ENCODE measurements around the gene ME3.

The ME3 gene

DNA sequence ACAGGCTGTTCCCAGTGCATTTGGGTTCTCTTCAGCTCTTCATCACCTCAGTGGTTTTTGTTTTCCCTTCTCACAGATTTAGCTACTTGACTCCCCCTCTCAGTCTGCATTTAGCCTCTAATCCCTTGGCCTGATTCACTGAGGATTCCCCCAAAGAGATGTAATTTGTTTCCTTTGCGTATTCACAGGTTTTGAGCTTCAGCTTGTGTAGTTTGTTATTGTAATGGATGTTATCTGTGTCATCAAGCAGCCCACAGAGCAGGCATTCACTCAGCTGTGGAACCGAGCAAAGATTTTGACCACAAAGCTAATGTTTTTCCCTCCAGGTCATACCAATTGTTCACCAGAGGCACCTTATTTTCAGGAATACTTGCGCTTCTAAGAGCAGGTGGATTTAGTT lies 6.4 kb upstream of the ME3 start:
- no peaks in the 10 kb centered on the region for H3K36me3 Mint-ChIP-seq (ENCODE audit: low read depth)
- no peaks in the 10 kb centered on the region for H3K4me1 Mint-ChIP-seq (ENCODE audit: low read depth)
- no peaks in the 10 kb centered on the region for H3K9me3 Mint-ChIP-seq
- peaks cover 17% of the 10 kb centered on the region for H3K27me3 Mint-ChIP-seq
- H3K27ac Mint-ChIP-seq = no peak overlapping the region
- H3K4me3 Mint-ChIP-seq = no peak overlapping the region

DNA sequence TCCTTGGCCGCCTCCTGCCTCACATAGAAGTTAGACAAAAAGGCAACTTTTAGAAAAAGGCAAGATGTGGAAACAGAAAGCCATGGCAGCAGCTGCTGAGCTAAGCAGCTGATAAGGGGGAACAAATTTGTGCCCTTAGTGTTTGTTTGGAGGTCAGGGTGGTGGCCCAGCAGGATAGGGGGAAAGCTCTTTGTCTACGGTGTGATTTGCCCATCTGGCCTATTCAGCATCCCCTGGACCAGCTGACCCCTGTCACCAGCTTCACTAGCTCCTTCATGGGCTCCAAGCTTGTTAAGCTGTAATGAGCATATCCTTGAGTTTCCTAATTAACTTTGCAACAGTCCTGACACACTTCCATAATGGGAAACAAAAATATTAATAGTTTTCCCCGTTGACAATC lies 5.9 kb upstream of the ME3 start:
- no peak overlapping the region for H3K4me3 Mint-ChIP-seq
- no peaks in the 10 kb centered on the region for H3K9me3 Mint-ChIP-seq
- H3K36me3 Mint-ChIP-seq (ENCODE audit: low read depth) = no peaks in the 10 kb centered on the region
- peaks cover 21% of the 10 kb centered on the region for H3K27me3 Mint-ChIP-seq
- H3K27ac Mint-ChIP-seq = no peak overlapping the region
- H3K4me1 Mint-ChIP-seq (ENCODE audit: low read depth) = no peaks in the 10 kb centered on the region

DNA sequence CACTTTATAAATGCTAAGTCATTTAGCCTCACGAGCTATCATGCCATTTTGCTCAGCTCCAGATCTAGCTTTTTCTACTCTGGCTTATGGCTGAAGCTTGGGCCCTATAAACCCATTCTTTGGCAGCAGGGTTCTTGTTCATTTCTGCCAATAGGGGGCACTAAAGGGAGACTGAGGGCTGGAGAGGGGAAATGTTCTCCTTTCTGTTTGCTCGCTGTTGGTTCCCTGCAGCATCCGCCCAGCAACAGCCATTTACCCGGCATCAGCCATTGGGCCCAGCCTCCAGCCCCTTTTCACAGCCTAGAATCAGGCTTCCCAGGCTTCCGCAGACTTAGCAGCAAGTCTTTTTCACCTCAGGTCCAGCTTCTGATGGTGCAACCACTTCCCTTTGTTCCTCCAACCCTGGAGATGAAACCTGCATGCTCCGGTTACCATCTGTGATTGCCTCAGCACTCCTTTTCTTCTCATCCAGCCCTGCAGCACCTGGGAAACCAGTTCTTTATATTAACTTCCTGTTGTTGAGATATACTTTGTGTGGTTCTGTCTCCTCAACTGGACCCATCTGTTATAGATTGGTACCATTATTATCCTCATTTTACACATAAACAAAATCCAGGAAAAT lies 4.2 kb upstream of the ME3 start:
- no peaks in the 10 kb centered on the region for H3K4me1 Mint-ChIP-seq (ENCODE audit: low read depth)
- H3K4me3 Mint-ChIP-seq = no peak overlapping the region
- H3K9me3 Mint-ChIP-seq = no peaks in the 10 kb centered on the region
- H3K27ac Mint-ChIP-seq = no peak overlapping the region
- H3K36me3 Mint-ChIP-seq (ENCODE audit: low read depth) = no peaks in the 10 kb centered on the region
- peaks cover 24% of the 10 kb centered on the region for H3K27me3 Mint-ChIP-seq

DNA sequence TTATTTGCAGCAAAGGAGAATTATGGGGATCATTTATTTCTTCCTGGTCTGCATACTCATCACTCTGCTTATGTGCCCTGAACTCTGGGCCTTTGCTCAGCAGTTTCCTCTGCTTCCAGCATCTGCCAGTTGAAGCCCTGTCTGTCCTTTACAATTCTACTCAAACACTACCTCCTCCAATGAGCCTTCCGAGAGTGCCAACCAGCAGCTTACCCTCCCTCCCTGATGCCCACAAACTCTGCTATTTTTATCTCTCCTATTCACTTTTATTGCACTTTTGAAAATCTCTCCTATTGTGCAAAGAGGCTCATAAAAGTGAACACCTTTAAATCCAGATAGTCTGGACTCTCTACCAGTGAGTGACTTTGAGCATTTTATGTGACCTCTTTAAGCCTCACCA lies 3.6 kb upstream of the ME3 start:
- H3K27me3 Mint-ChIP-seq = peaks cover 29% of the 10 kb centered on the region
- no peaks in the 10 kb centered on the region for H3K9me3 Mint-ChIP-seq
- H3K27ac Mint-ChIP-seq = no peak overlapping the region
- H3K4me3 Mint-ChIP-seq = no peak overlapping the region
- peaks cover 4% of the 10 kb centered on the region for H3K4me1 Mint-ChIP-seq (ENCODE audit: low read depth)
- H3K36me3 Mint-ChIP-seq (ENCODE audit: low read depth) = no peaks in the 10 kb centered on the region

DNA sequence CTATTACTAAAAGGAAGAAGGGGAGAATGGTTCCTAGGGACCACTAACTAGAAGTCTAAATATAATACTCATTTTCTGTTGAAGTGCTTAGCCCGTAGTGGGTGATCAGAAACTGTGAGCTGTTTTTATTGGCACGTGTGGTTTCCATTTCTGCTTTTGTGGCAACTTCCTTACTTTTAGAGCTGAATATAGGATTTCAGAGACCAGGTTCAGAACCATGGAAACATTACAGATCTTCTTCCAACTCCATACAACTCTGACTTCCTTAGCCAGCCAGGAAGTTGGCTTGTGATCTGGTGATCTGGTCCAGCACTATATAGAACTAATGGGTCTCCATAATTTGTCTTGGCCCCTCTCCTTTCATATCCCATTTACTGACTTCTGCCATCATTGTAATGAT lies 2.6 kb upstream of the ME3 start:
- Mint-ChIP-seq H3K27ac (no peak overlapping the region), H3K4me1 (ENCODE audit: low read depth) (peaks cover 5% of the 10 kb centered on the region)

DNA sequence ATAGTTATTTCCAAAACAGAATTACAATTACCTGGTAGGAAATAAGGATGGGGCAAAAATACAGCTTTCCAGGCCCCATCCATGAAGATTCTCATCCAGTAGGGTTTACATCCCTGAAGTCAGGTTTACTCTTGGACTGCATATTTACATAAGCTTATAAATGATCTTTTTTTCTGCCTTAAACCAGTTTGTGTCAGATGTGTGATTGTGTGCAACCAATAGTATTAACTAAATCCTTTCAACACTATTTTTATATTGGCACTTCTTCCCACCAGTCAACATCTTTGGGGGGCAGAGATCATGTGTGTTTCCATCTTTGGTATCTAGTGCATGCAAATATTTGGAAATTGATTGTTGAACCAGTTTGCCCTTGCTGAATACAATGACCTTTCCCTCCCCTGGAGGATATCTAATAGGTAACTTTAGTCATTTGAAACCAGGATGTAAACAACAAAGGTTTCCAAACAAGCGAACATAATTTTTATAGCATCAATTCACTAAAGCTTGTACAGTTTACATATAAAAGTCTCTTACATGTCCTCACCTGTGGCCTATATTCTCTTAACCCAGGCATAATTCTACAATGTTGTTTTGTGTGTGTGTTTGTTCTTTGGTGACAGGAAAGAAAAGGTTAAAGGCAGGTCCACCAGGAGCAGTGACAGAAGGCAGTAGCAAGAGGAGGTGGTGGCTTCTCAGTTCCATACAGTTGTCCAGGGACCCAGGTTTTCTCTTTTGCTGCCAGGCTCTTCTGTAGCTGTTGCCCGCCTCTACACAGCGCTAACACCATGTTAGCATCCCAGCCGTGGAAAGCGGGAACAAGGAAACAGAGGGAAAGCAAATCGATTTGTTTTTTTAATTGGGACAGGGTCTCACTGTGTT lies 1.7 kb upstream of the ME3 start:
- H3K4me3 Mint-ChIP-seq = no peak overlapping the region
- H3K36me3 Mint-ChIP-seq (ENCODE audit: low read depth) = no peaks in the 10 kb centered on the region
- no peak overlapping the region for H3K27ac Mint-ChIP-seq
- H3K27me3 Mint-ChIP-seq = peaks cover 48% of the 10 kb centered on the region
- H3K9me3 Mint-ChIP-seq = no peaks in the 10 kb centered on the region
- peaks cover 5% of the 10 kb centered on the region for H3K4me1 Mint-ChIP-seq (ENCODE audit: low read depth)

More for the DNA sequence above, 2.6 kb upstream of the ME3 start:
- Mint-ChIP-seq H3K9me3 (no peaks in the 10 kb centered on the region), H3K36me3 (ENCODE audit: low read depth) (no peaks in the 10 kb centered on the region), H3K4me3 (no peak overlapping the region), H3K27me3 (peaks cover 39% of the 10 kb centered on the region)

DNA sequence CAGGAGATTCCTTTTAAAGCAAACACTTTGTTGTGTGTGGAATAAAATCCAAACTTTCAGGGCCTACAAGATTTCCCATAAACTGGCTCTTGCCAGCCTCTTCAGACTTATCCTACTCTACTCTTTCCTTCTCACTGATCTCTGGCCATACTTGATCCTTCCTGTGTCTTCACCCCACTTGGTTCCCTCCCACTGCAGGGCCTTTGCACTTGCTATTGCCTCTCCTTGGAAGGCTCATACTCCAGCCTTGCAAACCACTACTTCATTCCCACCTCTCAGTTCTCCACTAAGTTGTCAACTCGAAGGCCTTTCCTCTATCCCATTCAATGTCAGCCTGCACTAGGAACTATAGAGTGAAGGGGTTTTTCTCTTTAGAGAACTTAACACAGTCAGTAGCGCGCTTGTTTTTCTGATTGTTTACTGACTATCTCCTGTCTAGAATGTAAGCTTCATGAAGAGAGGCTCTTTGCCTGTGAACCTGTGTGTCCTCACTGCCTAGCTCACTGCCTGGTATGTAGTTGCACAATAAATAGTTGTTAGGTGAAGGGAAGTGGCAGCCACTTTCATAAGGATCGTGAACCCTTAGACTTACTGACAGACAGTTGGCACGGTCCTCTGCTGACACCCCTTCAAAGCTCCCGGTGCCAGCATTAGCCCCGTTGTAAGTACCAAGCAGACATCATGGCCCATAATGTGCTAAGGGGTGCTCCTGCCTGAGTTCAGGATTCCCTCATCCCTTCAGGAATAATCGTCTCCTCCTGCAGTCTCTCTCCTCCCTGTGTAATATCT lies 833 bp upstream of the ME3 start:
- Mint-ChIP-seq H3K27ac (no peak overlapping the region), H3K4me3 (no peak overlapping the region), H3K36me3 (ENCODE audit: low read depth) (no peaks in the 10 kb centered on the region), H3K4me1 (ENCODE audit: low read depth) (peaks cover 5% of the 10 kb centered on the region), H3K27me3 (peaks cover 53% of the 10 kb centered on the region), H3K9me3 (no peaks in the 10 kb centered on the region)

DNA sequence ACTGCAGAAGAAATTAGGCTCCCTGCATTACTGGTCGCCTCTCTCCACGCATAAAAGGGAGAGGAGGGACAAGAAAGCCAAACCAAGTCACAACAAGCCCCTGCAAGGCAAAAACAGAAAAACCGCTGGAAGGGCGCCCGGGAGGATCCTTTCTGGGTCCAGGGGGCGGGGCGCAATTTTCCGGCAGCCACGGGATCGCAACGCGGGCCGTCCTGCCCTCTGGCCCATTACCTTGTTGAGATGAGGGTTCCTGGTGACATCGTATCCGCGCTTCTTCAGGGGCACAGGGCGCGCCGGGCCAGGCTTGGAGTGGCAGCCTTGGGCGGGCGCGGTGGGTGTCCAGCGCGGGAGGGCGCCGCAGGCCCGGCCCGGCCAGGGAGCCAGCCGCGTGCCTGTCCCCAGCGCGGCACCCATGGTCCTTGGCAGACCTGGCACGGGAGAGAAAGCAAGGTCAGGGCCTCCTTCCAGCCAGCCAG lies 847 bp downstream of the ME3 start:
- Mint-ChIP-seq H3K9me3 (no peaks in the 10 kb centered on the region), H3K27ac (no peak overlapping the region), H3K4me1 (ENCODE audit: low read depth) (peaks cover 5% of the 10 kb centered on the region), H3K4me3 (peak overlapping the region; percentile 71), H3K36me3 (ENCODE audit: low read depth) (no peaks in the 10 kb centered on the region), H3K27me3 (peaks cover 59% of the 10 kb centered on the region)

DNA sequence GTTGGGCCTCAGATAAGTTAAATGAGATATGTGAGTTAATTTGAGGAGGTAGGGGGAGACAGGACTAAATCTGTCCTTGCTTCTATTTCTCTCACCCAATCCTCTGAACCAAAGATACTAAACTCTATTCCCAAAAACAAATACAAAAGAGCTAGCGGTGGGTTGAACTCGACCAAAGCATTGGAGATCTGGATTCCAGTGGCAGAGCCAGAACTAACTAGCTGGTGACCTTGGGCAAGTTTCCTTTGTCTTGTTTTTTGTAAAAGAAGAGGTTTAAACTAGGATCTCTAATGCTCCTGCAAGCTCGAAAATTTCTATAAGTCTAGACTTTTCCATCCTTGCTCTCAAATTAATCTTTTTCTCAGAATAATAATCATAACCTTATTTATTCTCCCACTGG lies 1.5 kb downstream of the ME3 start:
- Mint-ChIP-seq H3K4me3 (peak overlapping the region; percentile 55), H3K9me3 (no peaks in the 10 kb centered on the region), H3K27me3 (peaks cover 59% of the 10 kb centered on the region), H3K36me3 (ENCODE audit: low read depth) (no peaks in the 10 kb centered on the region), H3K4me1 (ENCODE audit: low read depth) (peaks cover 5% of the 10 kb centered on the region), H3K27ac (no peak overlapping the region)

DNA sequence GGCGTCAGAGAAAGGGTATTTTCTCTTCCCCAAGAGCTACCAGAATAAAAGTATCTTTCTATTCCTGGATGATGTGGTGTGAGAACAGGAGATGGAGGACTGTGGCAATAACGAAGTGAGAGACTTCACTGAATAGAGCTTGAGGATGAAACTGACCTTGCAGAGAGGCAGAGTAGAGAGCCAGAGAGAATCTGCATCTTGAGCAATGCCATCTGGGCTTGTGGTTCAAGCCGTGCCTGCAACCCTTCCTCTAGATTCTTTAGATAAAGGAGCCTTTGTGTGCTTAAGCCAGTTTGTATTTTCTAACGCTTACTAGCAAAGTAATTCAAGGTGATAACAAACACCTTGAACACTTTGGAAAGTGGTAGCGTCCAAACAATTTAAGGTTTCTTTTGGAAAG lies 2.2 kb downstream of the ME3 start:
- Mint-ChIP-seq H3K27ac (no peak overlapping the region), H3K4me3 (no peak overlapping the region), H3K27me3 (peaks cover 61% of the 10 kb centered on the region), H3K9me3 (no peaks in the 10 kb centered on the region), H3K4me1 (ENCODE audit: low read depth) (peaks cover 5% of the 10 kb centered on the region), H3K36me3 (ENCODE audit: low read depth) (no peaks in the 10 kb centered on the region)

DNA sequence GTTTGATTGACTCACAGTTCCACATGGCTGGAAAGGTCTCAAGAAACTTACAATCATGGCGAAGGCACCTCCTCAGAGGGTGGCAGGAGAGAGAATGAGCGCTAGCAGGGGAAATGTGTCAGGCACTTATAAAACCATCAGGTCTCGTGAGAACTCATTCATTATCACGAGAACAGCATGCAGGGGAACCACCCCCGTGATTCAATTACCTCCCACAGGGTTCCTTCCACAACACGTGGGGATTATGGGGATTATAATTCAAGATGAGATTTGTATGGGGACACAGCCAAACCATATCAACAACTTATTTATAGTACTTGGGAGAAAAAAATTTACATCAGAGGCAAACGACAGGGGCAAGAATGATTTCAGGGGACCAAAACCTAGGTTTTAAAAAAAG lies 3.0 kb downstream of the ME3 start:
- Mint-ChIP-seq H3K36me3 (ENCODE audit: low read depth) (no peaks in the 10 kb centered on the region), H3K4me3 (no peak overlapping the region)

DNA sequence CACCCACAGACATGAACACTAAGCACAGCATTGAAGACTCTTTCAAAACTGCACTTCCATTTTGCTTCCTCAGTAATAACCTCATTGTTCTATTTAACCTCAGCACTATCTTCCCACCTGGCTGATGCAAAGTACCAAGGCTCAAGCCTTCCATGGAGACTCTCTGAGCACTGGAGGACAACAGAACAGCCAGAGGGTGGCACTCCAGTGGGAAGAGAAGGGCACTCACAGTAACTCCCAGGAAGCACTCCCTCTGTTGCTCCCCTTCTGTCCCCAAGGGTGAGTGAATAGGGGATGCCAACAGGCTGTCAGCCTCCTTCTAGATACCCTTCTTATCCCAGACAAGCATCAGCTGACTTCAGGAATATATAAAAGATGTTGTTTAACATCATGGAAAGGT lies 3.5 kb downstream of the ME3 start:
- Mint-ChIP-seq H3K4me3 (no peak overlapping the region), H3K36me3 (ENCODE audit: low read depth) (no peaks in the 10 kb centered on the region), H3K27me3 (peaks cover 55% of the 10 kb centered on the region), H3K9me3 (no peaks in the 10 kb centered on the region), H3K4me1 (ENCODE audit: low read depth) (peaks cover 5% of the 10 kb centered on the region), H3K27ac (no peak overlapping the region)

More for the DNA sequence above, 3.0 kb downstream of the ME3 start:
- Mint-ChIP-seq H3K27ac (no peak overlapping the region), H3K4me1 (ENCODE audit: low read depth) (peaks cover 5% of the 10 kb centered on the region), H3K27me3 (peaks cover 60% of the 10 kb centered on the region), H3K9me3 (no peaks in the 10 kb centered on the region)

DNA sequence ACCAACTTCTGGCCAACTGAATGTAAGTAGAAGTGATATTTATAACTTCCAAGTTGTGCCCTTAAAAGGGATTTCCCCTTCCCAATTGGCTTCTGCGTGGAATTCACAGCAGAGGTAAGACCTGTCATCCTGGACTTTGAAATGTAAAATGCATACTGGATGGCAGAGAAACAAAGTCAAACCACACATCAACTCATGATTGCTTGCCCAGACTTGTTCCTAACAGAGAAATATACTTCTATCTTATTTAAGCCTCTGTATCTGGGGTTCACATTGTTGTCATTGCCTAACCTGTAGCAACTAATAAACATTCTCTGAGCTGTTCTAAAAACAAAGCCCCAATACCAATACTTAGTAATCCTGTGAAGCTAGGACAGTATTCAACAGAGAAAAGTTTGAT lies 6.2 kb downstream of the ME3 start:
- H3K27me3 Mint-ChIP-seq = peaks cover 42% of the 10 kb centered on the region
- H3K36me3 Mint-ChIP-seq (ENCODE audit: low read depth) = no peaks in the 10 kb centered on the region
- peaks cover 2% of the 10 kb centered on the region for H3K4me1 Mint-ChIP-seq (ENCODE audit: low read depth)
- no peaks in the 10 kb centered on the region for H3K9me3 Mint-ChIP-seq
- H3K4me3 Mint-ChIP-seq = no peak overlapping the region
- no peak overlapping the region for H3K27ac Mint-ChIP-seq

DNA sequence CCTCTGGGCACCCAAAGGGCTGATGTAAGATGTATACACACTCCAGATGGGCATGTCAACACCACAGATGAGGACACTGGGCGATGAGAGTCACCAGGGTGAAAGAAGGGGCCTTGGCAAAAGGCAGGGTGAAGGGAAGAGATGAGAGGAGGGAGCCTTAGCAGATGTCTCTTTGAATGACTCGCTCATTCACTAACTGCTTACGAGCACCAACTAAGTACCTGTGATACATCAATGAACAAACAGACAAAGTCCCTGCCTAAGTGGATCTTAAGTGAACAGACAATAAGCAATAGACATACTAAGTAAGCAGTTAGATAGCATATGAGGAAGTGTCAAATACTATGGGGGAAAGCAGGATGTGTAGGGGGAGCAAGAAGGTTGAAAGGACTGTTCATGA lies 7.5 kb downstream of the ME3 start:
- Mint-ChIP-seq H3K27me3 (peaks cover 29% of the 10 kb centered on the region), H3K36me3 (ENCODE audit: low read depth) (no peaks in the 10 kb centered on the region), H3K4me1 (ENCODE audit: low read depth) (no peaks in the 10 kb centered on the region), H3K27ac (no peak overlapping the region), H3K9me3 (no peaks in the 10 kb centered on the region), H3K4me3 (no peak overlapping the region)

DNA sequence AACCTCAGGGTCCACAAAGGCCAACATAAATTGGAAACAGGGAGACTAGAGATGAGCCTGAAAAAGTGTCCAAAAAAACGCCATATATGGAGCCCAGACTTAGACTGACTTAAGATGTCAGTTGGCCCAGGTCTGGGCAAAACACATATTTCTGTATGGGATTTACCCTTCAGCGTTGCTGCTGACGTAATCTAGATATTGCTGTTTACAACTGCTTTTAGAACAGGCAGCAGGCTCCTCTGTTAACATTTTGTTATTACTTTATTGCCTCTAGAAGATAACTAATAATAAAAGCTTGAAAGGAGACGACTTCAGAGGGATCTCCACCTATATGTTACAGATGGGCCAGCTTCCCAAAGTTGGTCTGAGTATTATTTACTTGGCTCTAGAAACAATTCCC lies 8.7 kb downstream of the ME3 start:
- Mint-ChIP-seq H3K4me3 (no peak overlapping the region), H3K27ac (no peak overlapping the region)

More for the DNA sequence above, 8.7 kb downstream of the ME3 start:
- Mint-ChIP-seq H3K9me3 (peaks cover 3% of the 10 kb centered on the region), H3K4me1 (ENCODE audit: low read depth) (no peaks in the 10 kb centered on the region), H3K27me3 (peaks cover 18% of the 10 kb centered on the region), H3K36me3 (ENCODE audit: low read depth) (no peaks in the 10 kb centered on the region)
